NCI-H526 (cell line): Measurements from ENCODE around the gene TWIST2.
A peak's percentile ranks its signal among the peaks of the same experiment; 100 is the strongest.

Experiments
- DNase-seq, 2 experiments: peaks; one replicate each; lab custom pipeline; 2025; lab: John Stamatoyannopoulos, UW

The TWIST2 gene

DNA sequence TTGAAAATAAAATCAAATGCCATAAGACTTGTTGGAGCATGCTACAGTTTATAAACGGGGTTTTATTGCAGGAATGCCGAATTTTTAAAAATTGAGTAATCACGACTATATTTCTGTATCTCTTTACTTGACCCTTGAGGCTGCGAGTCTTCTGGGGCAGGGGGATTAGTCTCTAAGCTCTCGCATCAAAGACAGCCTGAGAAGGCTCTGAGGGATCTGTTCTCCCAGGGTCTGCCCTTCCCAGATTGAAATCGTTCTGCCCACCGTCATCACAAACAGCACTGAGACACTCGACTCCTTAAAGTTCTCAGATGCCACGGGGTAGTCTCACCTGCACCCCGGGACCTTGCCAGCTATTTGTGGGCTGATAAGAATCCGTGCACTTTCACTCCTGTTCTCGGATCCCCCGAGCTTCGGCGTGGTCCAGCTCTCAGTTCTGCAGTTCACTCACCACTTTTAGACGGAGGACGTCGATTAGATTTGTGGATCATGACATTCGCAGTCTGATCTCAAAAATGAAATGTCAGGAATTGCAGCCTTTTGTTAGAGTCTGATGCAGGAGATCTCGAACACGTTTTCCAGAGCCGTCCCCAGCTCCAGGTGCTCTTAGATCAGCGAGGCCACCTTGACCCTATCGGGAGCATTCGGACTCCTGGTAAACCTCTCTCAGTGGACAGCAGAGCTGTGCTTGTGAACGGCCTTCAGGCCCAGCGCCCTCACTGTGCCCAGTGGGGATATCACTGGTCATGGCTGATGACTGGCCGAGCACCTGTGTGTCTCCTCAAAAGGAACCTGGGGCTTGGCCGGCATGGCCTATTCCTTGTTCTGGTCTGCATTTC is 43.0 kb downstream of the TWIST2 start:
- no peak for DNase-seq

DNA sequence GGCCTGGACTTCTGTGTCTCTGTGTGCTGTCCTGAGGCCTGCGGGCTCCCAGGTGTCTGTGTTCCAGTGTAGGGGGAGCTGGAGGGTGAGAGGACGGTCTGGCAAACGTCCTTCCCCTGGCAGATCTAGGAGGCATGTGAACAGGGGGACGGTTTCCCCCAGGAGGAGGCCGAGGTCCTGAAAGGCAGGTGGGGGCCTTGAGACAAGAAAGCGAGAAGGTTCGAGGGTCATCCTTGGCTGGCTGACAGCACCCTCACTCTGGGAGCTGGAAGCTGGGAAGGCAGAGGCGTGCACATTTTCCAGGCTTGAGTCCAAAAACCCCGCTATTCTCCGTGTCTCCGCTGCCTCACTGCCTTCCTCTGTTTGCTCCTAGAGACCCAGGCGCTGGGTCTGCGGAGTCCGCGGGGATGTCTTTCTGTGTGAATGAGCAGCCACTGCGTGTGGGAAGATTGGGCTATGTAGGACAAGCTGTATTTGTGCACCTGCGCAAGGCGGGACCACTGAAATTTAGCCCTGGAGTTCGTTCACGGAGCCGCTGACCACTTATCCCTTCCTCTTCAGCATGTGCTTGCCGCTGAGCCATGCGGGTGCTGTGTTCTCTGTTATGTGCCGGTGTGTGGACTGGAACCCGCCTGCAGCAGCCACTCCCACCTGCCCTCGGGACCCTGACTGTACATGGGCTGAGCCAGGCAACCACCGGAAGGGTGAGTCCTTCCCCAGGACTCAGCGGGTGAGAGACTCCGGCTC is 43.7 kb downstream of the TWIST2 start:
- peak in 1 of 2 experiments; percentile 47 for DNase-seq

DNA sequence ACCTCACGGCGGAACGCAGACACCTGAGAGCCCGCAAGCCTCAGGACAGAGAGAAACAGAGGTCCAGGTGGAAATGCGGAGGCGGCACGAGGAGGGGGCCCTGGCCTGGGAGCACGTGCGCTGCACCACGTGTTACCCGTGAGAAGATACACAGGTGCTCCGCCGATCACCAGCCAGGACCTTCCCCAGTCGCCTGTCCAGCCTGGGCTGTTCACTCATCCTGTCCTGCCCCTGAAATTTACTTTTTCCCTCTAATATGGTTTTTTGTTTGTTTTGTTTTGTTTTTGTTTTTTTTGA is 44.3 kb downstream of the TWIST2 start:
- no peak for DNase-seq

DNA sequence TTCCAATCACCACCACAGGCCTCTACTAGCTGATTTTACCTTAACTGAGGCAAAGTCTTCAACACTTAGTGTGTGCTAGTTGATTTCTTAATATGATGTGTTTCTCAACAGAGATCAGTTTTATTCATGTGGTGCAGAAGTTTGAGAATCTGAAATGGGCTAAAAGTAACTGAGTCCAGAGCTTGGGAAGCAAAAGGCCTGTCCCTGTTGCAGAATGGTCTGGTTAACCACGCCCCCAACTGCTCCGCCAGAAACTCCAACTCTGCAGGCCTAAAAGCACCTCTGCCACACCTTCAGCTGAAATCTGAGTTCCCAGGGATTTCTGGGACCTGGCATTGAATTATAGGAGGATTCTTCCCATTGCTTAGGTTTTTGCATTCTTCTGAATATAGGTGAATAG is 44.9 kb downstream of the TWIST2 start:
- no peak for DNase-seq

DNA sequence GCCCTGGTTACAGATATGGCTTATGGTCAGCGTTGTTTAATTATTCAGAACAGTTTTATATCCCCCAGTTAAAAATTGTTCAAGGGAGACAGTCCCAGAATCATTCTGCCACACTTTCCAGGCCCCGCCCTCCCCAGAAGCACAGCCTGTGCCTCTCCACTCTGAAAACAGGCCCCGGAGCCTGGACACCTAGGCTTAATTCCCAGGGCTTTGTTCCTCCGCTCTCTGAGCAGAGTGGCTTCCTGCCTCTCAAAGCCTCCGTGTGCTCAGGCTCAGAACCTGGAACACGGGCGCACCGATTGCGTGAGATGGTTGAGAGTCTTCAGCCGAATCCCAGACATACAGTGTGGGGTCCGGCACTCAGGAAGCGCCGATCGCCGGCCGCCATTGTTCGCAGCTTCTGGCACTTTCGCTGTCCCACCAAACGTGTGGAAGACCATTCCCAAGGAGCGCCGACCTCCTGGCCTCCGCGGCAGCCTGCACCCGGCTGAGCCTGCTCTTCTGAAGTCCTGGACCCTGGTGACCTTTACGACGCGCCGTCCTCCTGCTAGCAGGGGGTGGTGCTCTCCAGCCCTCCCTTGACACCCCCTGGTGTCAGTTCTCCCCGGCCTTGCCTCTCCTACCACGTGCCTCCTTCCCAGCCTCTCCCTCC is 45.6 kb downstream of the TWIST2 start:
- DNase-seq, result no peak

DNA sequence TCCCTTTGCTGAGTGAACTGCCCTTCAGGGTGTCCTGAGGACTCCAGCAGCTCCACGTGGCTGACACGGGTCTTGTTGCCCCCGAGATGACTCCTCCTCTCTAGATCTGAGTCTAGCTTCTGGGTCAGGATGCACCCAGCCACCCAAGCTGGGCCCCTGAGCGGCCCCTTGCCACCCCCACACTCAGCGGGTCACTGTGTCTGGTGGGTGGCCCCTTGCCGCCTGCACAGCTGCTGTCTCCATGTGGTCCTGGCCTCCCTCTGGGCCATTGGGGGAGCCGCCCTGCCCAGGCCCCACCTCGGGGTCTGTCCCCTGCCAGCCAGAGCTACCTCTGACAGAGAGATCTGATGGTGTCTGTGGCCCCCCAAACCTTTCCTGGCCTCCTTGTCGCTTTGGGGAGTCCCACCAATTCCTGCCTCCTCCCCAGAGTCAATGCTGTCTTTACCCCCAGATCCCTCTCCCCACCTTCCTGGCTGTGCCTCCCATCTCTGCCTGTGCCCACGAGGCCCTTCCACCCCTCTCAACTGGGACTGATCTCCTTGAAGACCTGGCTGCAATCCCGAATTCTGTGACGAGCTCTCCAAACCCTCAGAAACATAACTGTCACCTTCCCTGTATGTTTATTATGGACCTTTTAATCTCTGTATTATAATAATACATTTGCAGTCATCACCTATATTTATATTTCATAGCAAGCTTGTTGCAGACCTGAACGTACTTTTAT is 46.5 kb downstream of the TWIST2 start:
- DNase-seq, result no peak

DNA sequence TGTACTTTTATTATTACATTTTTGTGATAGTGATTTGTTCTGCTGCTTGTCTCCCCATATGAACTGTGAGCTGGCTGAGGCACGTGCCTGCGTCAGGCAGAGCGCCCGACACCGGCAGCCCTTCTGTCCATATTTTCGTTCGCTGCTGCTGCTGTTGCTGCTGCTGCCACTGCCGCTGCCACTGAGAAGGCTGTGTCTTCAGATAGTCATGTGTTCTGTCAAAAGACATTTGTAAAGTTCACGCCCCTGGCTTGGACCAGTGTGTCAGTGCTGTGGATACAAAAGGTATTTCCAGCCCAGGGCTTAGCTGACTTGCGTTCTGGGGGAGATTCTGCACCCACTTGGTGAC is 47.0 kb downstream of the TWIST2 start:
- DNase-seq, result no peak

DNA sequence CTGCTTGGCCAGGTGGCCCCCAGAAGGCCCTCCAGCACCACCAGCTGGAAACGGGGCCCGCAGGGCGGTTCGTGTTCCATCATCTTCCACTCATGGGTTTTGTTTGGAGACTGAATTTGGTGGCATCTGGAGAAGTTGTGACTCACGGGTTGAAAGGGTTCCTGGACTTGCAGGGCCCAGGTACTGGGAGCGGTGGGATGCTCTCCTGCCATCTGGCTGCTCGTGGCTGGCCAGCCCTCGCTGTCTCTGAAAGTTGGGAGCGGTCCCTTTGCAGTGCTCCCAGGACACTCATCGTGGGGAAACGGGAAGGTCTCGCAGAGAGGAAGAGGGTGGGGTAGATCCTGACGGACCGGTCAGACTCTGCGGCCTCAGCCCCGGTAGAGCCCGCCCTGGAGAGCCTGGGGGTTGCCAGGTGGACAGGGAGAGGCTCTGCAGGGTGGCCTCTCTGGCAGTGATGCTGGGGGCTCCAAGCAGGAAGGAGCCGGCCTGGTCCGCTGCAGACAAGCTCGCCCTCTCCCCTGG is 47.5 kb downstream of the TWIST2 start:
- DNase-seq, result no peak

DNA sequence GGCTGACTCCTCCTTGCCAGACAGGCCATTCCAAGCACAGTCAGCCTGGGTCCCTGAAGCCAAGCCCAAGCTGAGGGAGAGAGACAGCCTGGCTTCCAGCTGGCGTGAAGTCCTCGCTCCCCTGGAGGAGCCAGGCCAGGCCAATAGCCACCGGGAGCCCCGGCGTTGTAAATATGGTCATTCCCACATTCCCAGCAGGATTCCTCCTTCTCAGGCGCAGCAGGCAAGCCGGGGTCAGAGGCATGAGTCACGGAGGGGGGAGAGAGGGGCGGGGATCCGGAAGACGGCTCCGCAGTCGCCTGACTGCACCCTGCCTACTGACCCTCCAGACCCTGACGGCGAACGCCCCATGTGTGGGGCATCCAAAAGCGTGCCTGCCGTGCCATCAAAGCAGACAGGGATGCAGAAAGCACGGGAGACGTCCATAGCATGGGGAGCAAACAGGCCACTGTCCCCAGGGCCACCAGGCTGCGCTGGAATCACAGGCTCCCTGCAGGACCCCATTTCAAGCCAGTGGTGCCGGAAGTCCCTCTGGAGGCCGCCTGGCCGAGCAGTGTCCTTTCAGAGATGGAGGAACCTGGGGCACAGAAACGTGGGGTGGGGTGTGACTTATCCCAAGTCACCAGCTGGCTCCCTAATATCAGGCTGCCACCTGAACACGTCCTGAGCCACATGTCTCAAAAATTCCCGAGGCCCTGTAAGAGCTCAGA is 48.2 kb downstream of the TWIST2 start:
- no peak for DNase-seq

DNA sequence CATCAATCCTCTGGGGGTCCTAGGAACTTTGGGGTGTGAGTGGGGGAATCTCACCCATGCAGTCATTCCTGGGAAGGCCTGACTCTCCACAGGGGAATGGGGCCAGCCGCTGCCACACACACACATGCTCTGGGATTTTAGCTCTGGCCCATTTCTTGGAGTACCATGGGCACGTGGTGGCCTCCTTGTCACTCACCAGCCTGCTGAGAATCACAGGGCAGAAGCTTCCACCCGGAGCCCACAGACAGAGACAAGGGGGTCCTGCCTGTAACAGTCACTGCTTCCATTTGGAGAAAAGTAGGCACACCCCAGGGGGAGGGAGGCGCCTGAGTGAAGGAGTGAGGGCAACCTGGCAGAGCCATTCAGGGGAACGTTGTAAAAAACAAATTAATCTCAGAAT is 48.8 kb downstream of the TWIST2 start:
- DNase-seq, result no peak

DNA sequence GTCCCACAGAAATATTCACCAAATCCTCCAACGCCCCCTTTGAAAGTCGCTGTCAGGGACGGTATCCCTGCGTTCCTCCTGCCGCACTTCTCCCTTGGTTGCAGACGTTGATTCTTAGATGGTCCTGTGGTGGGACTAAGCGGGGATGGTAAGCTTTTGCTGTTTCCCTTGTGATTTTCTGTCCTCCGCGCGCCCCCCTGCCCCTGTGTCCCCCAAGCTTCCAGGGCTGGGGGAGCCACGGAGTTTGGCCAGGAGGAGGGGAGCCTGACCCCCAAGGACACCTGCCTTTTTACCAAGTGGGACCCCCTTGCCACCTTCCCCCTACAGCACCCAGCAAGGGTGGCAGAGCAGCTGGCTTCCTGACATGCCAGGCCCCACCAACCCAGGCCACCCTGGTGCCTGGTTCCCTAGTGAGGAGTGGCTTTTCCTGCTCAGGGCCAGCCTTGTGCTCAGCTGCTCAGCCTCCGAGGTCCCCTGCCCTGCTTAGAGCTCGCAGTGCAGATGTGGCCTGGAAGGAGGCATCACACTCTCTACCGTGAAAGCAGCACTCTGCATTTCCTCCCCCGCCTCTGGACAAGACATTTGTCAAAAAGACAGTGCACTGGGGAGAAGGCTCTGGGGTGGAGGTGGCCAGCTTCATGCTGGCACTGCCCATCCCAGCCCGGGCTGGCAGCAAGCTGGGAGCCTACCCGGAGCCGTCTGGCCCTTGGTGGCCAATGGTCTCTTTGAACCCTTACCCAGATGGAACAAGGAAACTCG is 49.4 kb downstream of the TWIST2 start:
- no peak for DNase-seq

DNA sequence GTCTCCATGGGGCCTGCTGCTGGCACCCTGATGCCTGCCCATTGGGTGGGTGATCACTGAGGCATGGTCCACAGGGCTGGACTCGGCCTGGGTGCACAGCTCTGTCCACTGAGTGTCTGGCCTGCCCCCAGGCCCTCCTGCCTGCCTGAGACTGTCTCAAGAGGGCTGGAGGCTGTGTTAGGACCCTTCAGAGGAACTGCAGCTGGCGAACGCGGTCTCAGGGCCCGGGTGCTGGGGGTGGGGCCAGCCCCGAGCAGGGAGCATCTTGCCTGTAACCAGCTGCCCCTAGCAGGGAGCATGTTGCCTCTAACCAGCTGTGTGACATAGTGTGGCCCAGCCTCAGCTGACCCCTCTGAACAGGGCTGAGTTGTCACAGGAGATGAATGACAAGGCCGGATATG is 50.0 kb downstream of the TWIST2 start:
- no peak for DNase-seq

DNA sequence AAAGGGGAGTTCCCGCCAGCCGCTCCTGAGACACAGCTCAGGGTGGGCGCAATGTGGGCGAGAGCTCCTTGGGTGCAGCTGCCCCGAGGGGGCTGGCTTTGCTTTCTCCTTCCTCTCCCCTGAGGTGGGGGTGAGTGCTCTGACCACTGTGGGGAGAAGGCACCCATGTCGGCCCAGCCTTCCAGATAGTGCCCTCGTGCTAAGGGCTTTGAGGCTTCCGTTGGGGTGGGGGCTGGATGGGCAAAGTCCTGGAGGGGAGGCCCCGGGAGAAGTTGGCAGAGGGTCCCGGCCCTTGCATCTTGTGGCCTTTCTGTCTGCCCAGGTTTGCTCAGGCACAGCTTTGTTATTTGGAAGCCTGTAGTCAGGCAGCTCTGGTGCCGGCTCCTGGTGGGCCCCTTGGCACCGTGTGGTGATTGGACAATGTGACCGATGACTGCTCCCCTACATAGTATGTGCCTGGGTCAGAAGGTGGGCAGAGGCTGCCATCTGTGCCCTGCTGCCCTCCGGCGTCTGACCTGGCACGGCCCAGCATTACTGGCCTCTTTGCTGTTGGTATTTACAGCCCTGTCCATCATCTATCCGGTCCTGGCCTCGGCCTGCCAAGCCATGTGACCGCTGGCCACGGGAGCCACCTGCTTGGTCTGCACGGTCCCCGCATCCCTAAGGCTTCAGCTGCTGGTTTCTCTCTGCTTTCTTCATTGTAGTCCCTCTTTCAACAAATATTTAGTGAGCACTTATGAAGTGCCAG is 50.8 kb downstream of the TWIST2 start:
- no peak for DNase-seq

DNA sequence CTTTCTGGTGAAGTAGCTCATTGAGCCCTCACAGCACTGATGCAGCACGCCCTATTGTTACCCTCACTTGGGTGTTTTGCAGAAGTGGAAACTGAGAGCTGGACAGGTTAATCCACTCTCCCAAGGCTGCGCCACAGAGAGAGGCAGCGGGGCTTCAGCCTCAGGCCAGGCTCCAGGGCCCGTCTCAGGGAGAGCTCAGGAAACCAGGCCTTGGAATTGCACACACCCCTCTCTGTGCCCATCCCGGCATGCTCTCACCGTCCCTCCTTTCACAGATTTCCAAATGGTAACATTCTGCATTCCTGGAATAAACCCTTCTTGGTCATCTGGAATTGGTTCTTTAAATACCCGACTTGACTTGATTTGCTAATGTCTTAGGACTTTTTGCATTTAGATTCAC is 51.5 kb downstream of the TWIST2 start:
- no peak for DNase-seq

DNA sequence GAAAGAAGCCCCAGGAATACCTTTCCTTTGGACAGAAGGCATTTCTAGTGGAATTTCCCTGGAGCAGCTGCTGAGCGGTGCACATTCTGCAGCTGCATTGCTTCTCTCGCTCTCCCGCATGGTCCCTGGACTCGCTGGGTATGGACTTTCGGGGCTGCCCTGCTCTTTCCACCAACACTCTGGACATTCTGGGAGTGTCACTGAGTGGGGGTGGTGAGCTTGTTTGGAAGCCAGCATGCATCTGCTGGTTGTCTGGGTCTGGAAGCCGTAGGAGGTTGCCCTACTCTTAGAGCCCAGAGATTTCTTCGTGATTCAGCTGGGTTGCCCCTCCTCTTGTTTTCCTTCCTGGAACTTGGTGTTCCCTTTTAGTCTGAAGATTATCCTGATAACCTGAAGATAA is 52.6 kb downstream of the TWIST2 start:
- no peak for DNase-seq

DNA sequence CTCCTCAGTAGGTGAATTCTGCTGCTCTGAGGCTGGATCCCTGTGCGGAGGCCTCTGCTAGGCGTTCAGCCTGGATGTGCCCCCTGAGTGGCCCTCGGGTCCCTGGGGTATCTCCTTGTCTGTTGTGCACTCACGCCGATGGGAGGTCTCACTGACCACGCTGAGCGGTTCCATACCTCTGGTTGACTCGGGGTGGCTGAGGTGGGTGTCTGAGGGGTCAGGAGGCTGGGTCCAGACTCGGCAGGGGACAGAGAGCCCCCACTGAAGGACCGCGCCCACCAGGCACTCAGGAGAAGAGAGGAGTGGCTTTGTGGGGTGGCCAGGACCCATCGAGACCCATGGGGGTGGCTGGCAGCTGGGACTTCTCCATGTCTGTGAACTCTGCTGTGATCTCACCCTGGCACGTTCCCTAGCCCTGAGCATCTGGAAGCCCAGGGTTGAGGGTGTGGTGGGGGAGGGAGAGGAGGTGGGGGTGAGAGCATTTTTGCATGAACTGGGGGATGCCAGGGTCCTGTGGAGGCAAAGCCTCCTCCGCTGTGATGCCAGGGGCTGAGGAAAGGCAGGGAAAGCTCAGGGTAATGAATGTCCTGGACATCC is 53.7 kb downstream of the TWIST2 start:
- DNase-seq, result no peak

DNA sequence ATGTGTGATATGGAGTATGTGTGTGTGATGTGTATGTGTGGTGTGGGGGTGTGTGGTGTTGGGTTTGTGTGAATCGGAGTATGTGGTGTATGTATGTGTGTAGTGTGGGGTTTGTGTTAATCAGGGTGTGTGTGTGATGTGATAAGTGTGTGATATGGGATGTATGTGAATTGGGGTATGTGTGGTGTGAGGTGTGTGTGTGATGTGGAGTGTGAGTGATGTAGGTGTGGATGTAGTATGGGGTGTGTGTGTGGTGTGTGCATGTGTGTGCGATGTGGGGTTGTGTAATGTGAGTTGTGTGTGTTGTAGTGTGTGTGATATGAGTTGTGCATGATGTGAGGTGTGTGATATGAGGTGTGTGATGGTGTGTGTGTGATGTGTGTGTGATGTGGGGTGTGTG is 54.4 kb downstream of the TWIST2 start:
- DNase-seq, result no peak

DNA sequence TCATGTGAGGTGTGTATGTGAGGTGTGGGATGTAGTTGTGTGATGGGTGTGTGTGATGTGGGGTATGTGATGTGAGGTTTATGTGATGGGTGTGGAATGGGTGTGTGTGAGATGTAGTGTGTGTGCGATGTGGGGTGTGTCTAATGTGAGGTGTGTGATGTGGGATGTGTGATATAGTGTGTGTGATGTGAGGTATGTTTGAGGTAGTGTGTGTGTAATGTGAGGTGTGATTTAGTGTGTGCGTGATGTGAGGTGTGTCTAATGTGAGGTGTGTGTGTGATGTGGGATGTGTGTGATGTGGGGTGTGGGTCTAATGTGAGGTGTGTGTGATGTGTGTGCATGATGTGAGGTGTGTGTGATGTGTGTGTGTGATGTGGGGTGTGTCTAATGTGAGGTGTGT is 55.3 kb downstream of the TWIST2 start:
- no peak for DNase-seq

DNA sequence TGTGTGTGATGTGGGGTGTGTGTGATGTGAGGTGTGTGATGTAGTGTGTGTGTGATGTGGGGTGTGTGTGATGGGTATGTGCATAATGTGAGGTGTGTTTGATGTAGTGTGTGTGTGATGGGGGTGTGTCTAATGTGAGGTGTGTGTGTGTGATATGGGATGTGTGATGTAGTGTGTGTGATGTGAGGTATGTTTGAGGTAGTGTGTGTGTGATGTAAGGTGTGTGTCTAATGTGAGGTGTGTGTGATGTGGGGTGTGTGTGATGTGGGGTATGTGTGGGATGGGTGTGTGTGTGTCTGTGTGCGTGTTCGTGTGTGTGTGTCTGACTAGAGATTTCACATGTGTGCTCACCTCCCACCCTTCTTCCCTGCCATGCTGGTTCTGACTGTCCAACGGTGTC is 56.3 kb downstream of the TWIST2 start:
- DNase-seq, result no peak

DNA sequence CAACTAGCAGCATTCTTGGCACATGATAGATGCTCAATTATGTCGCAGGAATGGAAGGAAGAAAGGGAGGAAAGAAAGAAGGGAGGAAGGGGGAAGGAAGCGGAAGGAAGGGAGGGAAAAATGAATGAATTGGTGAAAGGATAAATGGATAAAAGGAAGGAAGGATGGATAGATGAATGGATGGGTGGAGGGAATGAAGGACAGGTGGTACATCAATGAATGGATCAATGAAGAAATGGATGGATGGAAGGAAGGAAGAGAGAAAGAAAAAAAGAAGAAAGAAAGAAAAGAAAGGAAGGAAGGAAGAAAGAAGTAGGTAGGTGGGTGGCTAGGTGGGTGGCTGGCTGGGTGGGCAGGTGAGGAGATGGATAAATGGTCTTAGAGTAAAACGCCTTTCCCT is 56.8 kb downstream of the TWIST2 start:
- no peak for DNase-seq
